HCT116 (cell line): ENCODE results near the gene LHFPL6. TPM values are rescaled to one million over a fixed set of nuclear protein-coding genes. Genes with fewer than 3 reads are reported as not detected.

ENCODE experiments used
- ATAC-seq: fragments of 200-7000 bp; cut with Tn5 transposase; 2 replicates; pipeline ENCODE4 v1.9.1; 2020; ENCODE audit warnings: mild to moderate bottlenecking, moderate library complexity
- BruUV-seq: library from RNA; stranded (reverse); fragments of 400-500 nt; replicated peaks from 2 replicates; lab custom pipeline; 2021; lab: Mats Ljungman, UMichigan
- CTCF ChIA-PET: fragments of 300-600 bp; sonication (Branson Sonifier 250); formaldehyde crosslinking; loops from one replicate; lab custom pipeline; 2021; ENCODE audit warnings: antibody characterized with exemption; lab: Charles Lee
- POLR2A ChIA-PET: fragments of 300-600, 350-600 bp; sonication (Branson Sonifier 250); formaldehyde crosslinking; loops from one replicate; lab custom pipeline; 2021; ENCODE audit warnings: antibody characterized with exemption; lab: Charles Lee
- RAD21 ChIA-PET, 2 experiments: fragments of 300-600 bp; sonication (Branson Sonifier 250); formaldehyde crosslinking; loops; one replicate each; lab custom pipeline; 2023; ENCODE audit warnings: low total read pairs in 2 of 2; ENCODE audit not compliant: uncharacterized antibody in 2 of 2, unreplicated experiment in 2 of 2, low non-redundant PET in 1 of 2; lab: Charles Lee
- DNase-seq: peaks from one replicate; pipeline ENCODE4 v3.0.0-alpha.2; 2010; ENCODE audit warnings: low read depth, low spot score
- H2AFZ ChIP-seq: fragments of 200-600 bp; shearing (Covaris generic), sonication (generic); 2 replicates; pipeline ENCODE4 v1.6.1; 2017; ENCODE audit warnings: low read depth, mixed run types, mixed read lengths, antibody characterized with exemption, low read length; ENCODE audit not compliant: poor library complexity, severe bottlenecking
- H3K27ac ChIP-seq: 2 replicates; pipeline ENCODE4 v1.5.1; 2012; ENCODE audit warnings: low read depth, low read length
- H3K27me3 ChIP-seq: fragments of 200-600 bp; sonication (generic); 2 replicates; pipeline ENCODE4 v1.6.1; 2016; ENCODE audit warnings: mixed run types, low read length, mixed read lengths; ENCODE audit not compliant: insufficient read depth
- H3K36me3 ChIP-seq, 2 experiments: fragments of 200-500 bp in 1 of 2; fragments of 200-600 bp in 1 of 2; sonication (Bioruptor generic) in 1 of 2; sonication (generic) in 1 of 2; 2 replicates each; pipeline versions ENCODE4 v1.5.1 to v1.6.1; 2014 to 2016; ENCODE audit warnings: low read length in 2 of 2, inconsistent platforms in 1 of 2, mixed read lengths in 1 of 2, mixed run types in 1 of 2; ENCODE audit not compliant: insufficient read depth in 2 of 2, control insufficient read depth in 1 of 2
- H3K4me1 ChIP-seq, 2 experiments: fragments of 200-600 bp in 1 of 2; sonication (generic) in 1 of 2; 2 replicates each; pipeline versions ENCODE4 v1.5.1 to v1.6.1; 2012 to 2017; ENCODE audit warnings: low read length in 2 of 2, inconsistent platforms in 1 of 2, mild to moderate bottlenecking in 1 of 2, mixed read lengths in 1 of 2, mixed run types in 1 of 2, moderate library complexity in 1 of 2; ENCODE audit not compliant: insufficient read depth in 2 of 2, control insufficient read depth in 1 of 2
- H3K4me2 ChIP-seq: fragments of 200-600 bp; sonication (generic); 2 replicates; pipeline ENCODE4 v1.6.1; 2017; ENCODE audit warnings: mixed run types, low read length, mixed read lengths
- H3K4me3 ChIP-seq, 2 experiments: fragments of 200-600 bp in 1 of 2; sonication (generic) in 1 of 2; replicated peaks in 1 of 2; 2 replicates each; pipeline ENCODE4 v1.5.1; 2011 to 2016; ENCODE audit warnings: low read length in 2 of 2, control low read depth in 1 of 2, low read depth in 1 of 2, mild to moderate bottlenecking in 1 of 2, mixed read lengths in 1 of 2, mixed run types in 1 of 2
- H3K79me2 ChIP-seq: fragments of 200-600 bp; sonication (generic); 2 replicates; pipeline ENCODE4 v1.6.1; 2017; ENCODE audit warnings: mild to moderate bottlenecking, mixed run types, low read length, moderate library complexity, mixed read lengths; ENCODE audit not compliant: insufficient read depth
- H3K9ac ChIP-seq: fragments of 200-600 bp; sonication (generic); 2 replicates; pipeline ENCODE4 v1.6.1; 2016; ENCODE audit warnings: low read length, mixed read lengths
- H3K9me2 ChIP-seq: fragments of 200-600 bp; sonication (generic), shearing (Covaris generic); 2 replicates; pipeline ENCODE4 v1.6.1; 2017; ENCODE audit warnings: mixed run types, mild to moderate bottlenecking, moderate library complexity; ENCODE audit not compliant: insufficient read depth
- H3K9me3 ChIP-seq, 2 experiments: fragments of 200-500 bp in 1 of 2; fragments of 200-600 bp in 1 of 2; sonication (Bioruptor generic) in 1 of 2; sonication (generic) in 1 of 2; 2 replicates each; pipeline ENCODE4 v1.6.1; 2014 to 2017; ENCODE audit warnings: low read length in 2 of 2, mixed read lengths in 2 of 2, inconsistent platforms in 1 of 2, low read depth in 1 of 2, mild to moderate bottlenecking in 1 of 2, mixed run types in 1 of 2, moderate library complexity in 1 of 2; ENCODE audit not compliant: control insufficient read depth in 1 of 2, insufficient read depth in 1 of 2
- H4K20me1 ChIP-seq: fragments of 200-600 bp; sonication (generic), shearing (Covaris generic); 2 replicates; pipeline ENCODE4 v1.6.1; 2017; ENCODE audit warnings: mixed run types, mild to moderate bottlenecking, moderate library complexity; ENCODE audit not compliant: insufficient read depth
- CEBPB ChIP-seq: IDR thresholded peaks from 2 replicates; pipeline ENCODE4 v1.6.1; 2012; ENCODE audit warnings: low read depth
- CTCF ChIP-seq, 3 experiments: fragments of 200-600 bp in 1 of 3; sonication (generic) in 1 of 3; IDR thresholded peaks in 2 of 3; conservative IDR thresholded peaks in 1 of 3; 2 replicates each; pipeline ENCODE4 v1.5.1; 2012 to 2017; ENCODE audit warnings: low read depth in 2 of 3, low read length in 2 of 3, antibody characterized with exemption in 1 of 3, borderline replicate concordance in 1 of 3, control low read depth in 1 of 3, mild to moderate bottlenecking in 1 of 3, mixed read lengths in 1 of 3, mixed run types in 1 of 3, moderate library complexity in 1 of 3; ENCODE audit not compliant: insufficient read depth in 1 of 3
- ELF1 ChIP-seq: IDR thresholded peaks from 2 replicates; pipeline ENCODE4 v1.6.1; 2012; ENCODE audit warnings: low read depth, borderline replicate concordance
- EZH2 ChIP-seq: fragments of 200-600 bp; sonication (generic); IDR thresholded peaks from 2 replicates; pipeline ENCODE4 v1.6.1; 2017; ENCODE audit warnings: antibody characterized with exemption, mixed run types
- EZH2phosphoT487 ChIP-seq: fragments of 200-600 bp; IDR thresholded peaks from 2 replicates; pipeline ENCODE4 v1.6.1; 2018; ENCODE audit warnings: antibody characterized with exemption, borderline replicate concordance
- FOSL1 ChIP-seq: IDR thresholded peaks from 2 replicates; pipeline ENCODE4 v1.6.1; 2012; ENCODE audit warnings: low read depth
- JUND ChIP-seq: IDR thresholded peaks from 2 replicates; pipeline ENCODE4 v1.6.1; 2012
- POLR2A ChIP-seq: IDR thresholded peaks from 2 replicates; pipeline ENCODE4 v1.7.0; 2011; ENCODE audit warnings: borderline replicate concordance; ENCODE audit not compliant: insufficient read depth, insufficient read length; ENCODE audit errors: extremely low read depth
- POLR2AphosphoS5 ChIP-seq: IDR thresholded peaks from 2 replicates; pipeline ENCODE4 v1.6.1; 2011; ENCODE audit warnings: mild to moderate bottlenecking, low read depth, low read length, moderate library complexity
- RAD21 ChIP-seq: IDR thresholded peaks from 2 replicates; pipeline ENCODE4 v1.6.1; 2012; ENCODE audit warnings: low read depth, mild to moderate bottlenecking
- REST ChIP-seq: IDR thresholded peaks from 2 replicates; pipeline ENCODE4 v1.6.1; 2012; ENCODE audit warnings: low read depth
- SP1 ChIP-seq: IDR thresholded peaks from 2 replicates; pipeline ENCODE4 v1.6.1; 2012; ENCODE audit warnings: low read depth
- SRF ChIP-seq: IDR thresholded peaks from 2 replicates; pipeline ENCODE4 v1.6.1; 2012; ENCODE audit warnings: low read depth
- TCF7L2 ChIP-seq: IDR thresholded peaks from 2 replicates; pipeline ENCODE4 v1.7.0; 2011; ENCODE audit warnings: borderline replicate concordance, inconsistent platforms; ENCODE audit not compliant: insufficient read depth, insufficient read length; ENCODE audit errors: extremely low read depth
- YY1 ChIP-seq: IDR thresholded peaks from 2 replicates; pipeline ENCODE4 v1.6.1; 2011; ENCODE audit warnings: low read length, low read depth, moderate library complexity, mild to moderate bottlenecking; ENCODE audit not compliant: insufficient replicate concordance; ENCODE audit errors: extremely low read depth
- ZNF274 ChIP-seq: fragments of 200-500 bp; sonication (Bioruptor generic); IDR thresholded peaks from 2 replicates; pipeline ENCODE4 v1.6.1; 2014; ENCODE audit warnings: mild to moderate bottlenecking, low read depth, low read length, inconsistent platforms
- intact Hi-C: fragments of 100-400 bp; cut with micrococcal nuclease; formaldehyde crosslinking; loops from 2 replicates; pipeline ENCODE4 v1.10.0; 2022
- total RNA-seq: library from RNA; stranded (reverse); gene quantifications from one replicate; pipeline ENCODE4 v1.2.1, GENCODE V29; 2021; ENCODE audit not compliant: unreplicated experiment
- TF ChIP-seq, protein P1 (sequence below): IDR thresholded peaks from 2 replicates; pipeline ENCODE4 v1.6.1; 2012
- TF ChIP-seq, protein P2 (sequence below): IDR thresholded peaks from 2 replicates; pipeline ENCODE4 v1.6.1; 2011; ENCODE audit warnings: mild to moderate bottlenecking, low read length, moderate library complexity; ENCODE audit not compliant: insufficient replicate concordance; ENCODE audit errors: extremely low read depth

The LHFPL6 gene
- total RNA-seq, 1 experiment from 2014 or later: 0.22 TPM

DNA sequence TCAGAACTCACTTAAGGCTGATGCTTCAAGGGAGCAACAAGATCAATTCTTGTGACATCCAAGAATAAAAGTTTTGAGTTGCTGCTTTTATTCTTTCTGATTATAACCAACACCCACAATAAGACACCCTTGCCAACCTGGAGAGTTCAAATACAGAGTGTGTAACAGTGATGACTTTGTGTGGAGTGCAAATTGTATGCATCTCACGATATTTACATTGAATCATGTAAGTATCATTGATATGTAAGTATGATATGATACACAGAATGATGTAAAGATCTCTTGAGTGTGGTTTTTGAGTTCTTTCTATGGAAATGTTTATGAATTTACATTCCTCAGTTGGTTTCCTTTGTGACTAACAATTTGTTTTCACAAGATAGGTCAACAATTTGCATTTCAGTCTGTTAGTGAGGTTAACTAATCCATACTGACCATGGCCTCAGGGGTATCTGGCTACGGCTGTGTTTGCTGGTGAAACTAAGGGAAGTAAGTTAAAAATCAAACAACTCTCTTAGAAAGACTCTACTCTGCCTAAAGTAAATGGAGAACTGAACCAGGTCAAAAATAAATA is 12.4 kb downstream of the LHFPL6 start:
- no peaks in the 10 kb centered on the region for H4K20me1 ChIP-seq
- TF ChIP-seq ZNF274: no peak
- no peak for TF ChIP-seq REST
- TF ChIP-seq EZH2: no peak
- TF ChIP-seq, protein P1, sequence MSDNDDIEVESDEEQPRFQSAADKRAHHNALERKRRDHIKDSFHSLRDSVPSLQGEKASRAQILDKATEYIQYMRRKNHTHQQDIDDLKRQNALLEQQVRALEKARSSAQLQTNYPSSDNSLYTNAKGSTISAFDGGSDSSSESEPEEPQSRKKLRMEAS: no peak
- no peak for TF ChIP-seq CEBPB
- no peak for TF ChIP-seq JUND
- TF ChIP-seq TCF7L2: no peak
- no peak for TF ChIP-seq RAD21
- no peak for TF ChIP-seq SRF
- TF ChIP-seq YY1: no peak
- no peak for TF ChIP-seq FOSL1
- no peak for TF ChIP-seq POLR2A
- no peak for TF ChIP-seq POLR2AphosphoS5
- TF ChIP-seq, protein P2, sequence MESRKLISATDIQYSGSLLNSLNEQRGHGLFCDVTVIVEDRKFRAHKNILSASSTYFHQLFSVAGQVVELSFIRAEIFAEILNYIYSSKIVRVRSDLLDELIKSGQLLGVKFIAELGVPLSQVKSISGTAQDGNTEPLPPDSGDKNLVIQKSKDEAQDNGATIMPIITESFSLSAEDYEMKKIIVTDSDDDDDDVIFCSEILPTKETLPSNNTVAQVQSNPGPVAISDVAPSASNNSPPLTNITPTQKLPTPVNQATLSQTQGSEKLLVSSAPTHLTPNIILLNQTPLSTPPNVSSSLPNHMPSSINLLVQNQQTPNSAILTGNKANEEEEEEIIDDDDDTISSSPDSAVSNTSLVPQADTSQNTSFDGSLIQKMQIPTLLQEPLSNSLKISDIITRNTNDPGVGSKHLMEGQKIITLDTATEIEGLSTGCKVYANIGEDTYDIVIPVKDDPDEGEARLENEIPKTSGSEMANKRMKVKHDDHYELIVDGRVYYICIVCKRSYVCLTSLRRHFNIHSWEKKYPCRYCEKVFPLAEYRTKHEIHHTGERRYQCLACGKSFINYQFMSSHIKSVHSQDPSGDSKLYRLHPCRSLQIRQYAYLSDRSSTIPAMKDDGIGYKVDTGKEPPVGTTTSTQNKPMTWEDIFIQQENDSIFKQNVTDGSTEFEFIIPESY: no peak
- no peak for TF ChIP-seq EZH2phosphoT487
- no peak for TF ChIP-seq SP1
- no peak for TF ChIP-seq CTCF (IDR thresholded peaks at IDR 0.05 in 2 of 3, conservative IDR thresholded peaks at IDR 0.05 in 1 of 3; ENCODE audit: borderline replicate concordance in 1 of 3, insufficient read depth in 1 of 3, low read depth in 2 of 3, low read length in 2 of 3)
- no peak for TF ChIP-seq ELF1
- DNase-seq (no peak), ATAC-seq (no peak)
- POLR2A ChIA-PET: no interaction called here
- no peaks in the 10 kb centered on the region for H3K4me1 ChIP-seq
- H3K9me2 ChIP-seq: no peaks in the 10 kb centered on the region
- H3K27me3 ChIP-seq: no peaks in the 10 kb centered on the region
- no peak overlapping the region for H3K4me2 ChIP-seq
- H3K79me2 ChIP-seq: no peaks in the 10 kb centered on the region
- CTCF ChIA-PET: no interaction called here
- H3K27ac ChIP-seq: no peak overlapping the region
- no peaks in the 10 kb centered on the region for H3K36me3 ChIP-seq
- H3K9ac ChIP-seq: no peak overlapping the region
- no peaks in the 10 kb centered on the region for H3K9me3 ChIP-seq
- RAD21 ChIA-PET: no interaction called here
- intact Hi-C loops: no loop called here
- no peak overlapping the region for H3K4me3 ChIP-seq
- no TSS peak for BruUV-seq
- H2AFZ ChIP-seq: no peak overlapping the region
